MM.1S (cell line): Measurements from ENCODE around the gene CXCL6.

Experiments used
- CTCF ChIP-seq: fragments of 300-600 bp; sonication (generic); IDR thresholded peaks from 2 replicates; pipeline ENCODE4 v1.5.1; 2016; ENCODE audit warnings: antibody characterized with exemption, low read length, mixed read lengths
- EZH2 ChIP-seq: fragments of 300-600 bp; sonication (generic); optimal IDR thresholded peaks from 2 replicates; pipeline ENCODE3; 2017; ENCODE audit warnings: low read depth, mild to moderate bottlenecking, antibody characterized with exemption, low read length, mixed read lengths
- EZH2phosphoT487 ChIP-seq: fragments of 300-600 bp; sonication (generic); IDR thresholded peaks from 2 replicates; pipeline ENCODE4 v1.6.1; 2018; ENCODE audit warnings: antibody characterized with exemption, low read length

GRCh38 chr4:73855406-73855805, 18.9 kb downstream of the CXCL6 start:
- TF ChIP-seq CTCF (no peak), EZH2phosphoT487 (no peak), EZH2 (no peak)
